OCI-LY1 (cell line): ENCODE results near the gene BICD2.

Experiments
- H2AFZ ChIP-seq: fragments of 200-600 bp; sonication (generic), shearing (Covaris generic); 2 replicates; pipeline ENCODE4 v1.6.0; 2014; ENCODE audit warnings: antibody characterized with exemption, mild to moderate bottlenecking, low read length
- H3F3A ChIP-seq: fragments of 200-600 bp; sonication (generic), shearing (Covaris generic); 2 replicates; pipeline ENCODE4 v1.6.0; 2014; ENCODE audit warnings: mild to moderate bottlenecking, antibody characterized with exemption, low read length, moderate library complexity; ENCODE audit not compliant: insufficient read depth
- H3K27ac ChIP-seq: fragments of 200-600 bp; sonication (generic); 2 replicates; pipeline ENCODE4 v1.5.1; 2014; ENCODE audit warnings: low read length, mixed run types, mild to moderate bottlenecking, low read depth; ENCODE audit not compliant: poor library complexity, severe bottlenecking
- H3K27me3 ChIP-seq: fragments of 200-600 bp; sonication (generic); 2 replicates; pipeline ENCODE4 v1.6.0; 2014; ENCODE audit warnings: antibody characterized with exemption, mild to moderate bottlenecking, low read length, moderate library complexity; ENCODE audit not compliant: insufficient read depth
- H3K36me3 ChIP-seq: fragments of 200-600 bp; sonication (generic); 2 replicates; pipeline ENCODE4 v1.6.1; 2014; ENCODE audit warnings: mild to moderate bottlenecking, antibody characterized with exemption, low read length, moderate library complexity, mixed read lengths; ENCODE audit not compliant: insufficient read depth
- H3K4me1 ChIP-seq: fragments of 200-600 bp; sonication (generic); 2 replicates; pipeline ENCODE4 v1.5.1; 2014; ENCODE audit warnings: mild to moderate bottlenecking, low read length, moderate library complexity; ENCODE audit not compliant: insufficient read depth, severe bottlenecking
- H3K4me2 ChIP-seq: fragments of 200-600 bp; sonication (generic), shearing (Covaris generic); 2 replicates; pipeline ENCODE4 v1.6.1; 2014; ENCODE audit warnings: low read length
- H3K4me3 ChIP-seq: fragments of 200-600 bp; sonication (generic); 2 replicates; pipeline ENCODE4 v1.5.1; 2014; ENCODE audit warnings: low read length, low read depth, mild to moderate bottlenecking, mixed read lengths; ENCODE audit not compliant: poor library complexity, severe bottlenecking
- H3K79me2 ChIP-seq: fragments of 200-600 bp; shearing (Covaris generic); 2 replicates; pipeline ENCODE4 v1.6.1; 2016; ENCODE audit warnings: mixed run types, low read length, mixed read lengths; ENCODE audit not compliant: insufficient read depth
- H3K9ac ChIP-seq: fragments of 200-600 bp; sonication (generic), shearing (Covaris generic); 2 replicates; pipeline ENCODE4 v1.6.1; 2014; ENCODE audit warnings: mild to moderate bottlenecking, low read length, mixed read lengths
- H3K9me2 ChIP-seq: fragments of 200-600 bp; sonication (generic), shearing (Covaris generic); 2 replicates; pipeline ENCODE4 v1.6.1; 2014; ENCODE audit warnings: low read depth, mild to moderate bottlenecking, low read length, mixed read lengths
- H3K9me3 ChIP-seq: fragments of 200-600 bp; shearing (Covaris generic); 2 replicates; pipeline ENCODE4 v1.6.1; 2014; ENCODE audit warnings: low read length, mixed read lengths
- H4K20me1 ChIP-seq: fragments of 200-600 bp; sonication (generic), shearing (Covaris generic); 2 replicates; pipeline ENCODE4 v1.6.0; 2016; ENCODE audit warnings: mild to moderate bottlenecking, low read length; ENCODE audit not compliant: insufficient read depth
- CTCF ChIP-seq: fragments of 200-600 bp; sonication (generic), shearing (Covaris generic); IDR thresholded peaks from 2 replicates; pipeline ENCODE4 v1.5.1; 2017; ENCODE audit warnings: mild to moderate bottlenecking, antibody characterized with exemption, low read length, moderate library complexity, mixed read lengths
- EZH2 ChIP-seq: fragments of 200-600 bp; sonication (generic), shearing (Covaris generic); IDR thresholded peaks from 2 replicates; pipeline ENCODE4 v1.8.0; 2017; ENCODE audit warnings: borderline replicate concordance, mixed run types, mild to moderate bottlenecking, antibody characterized with exemption, low read length, moderate library complexity, mixed read lengths

The BICD2 gene

GRCh38 chr9:92774274-92774673 lies 9.6 kb upstream of the BICD2 start:
- Histone ChIP-seq H3K36me3 (no peaks in the 10 kb centered on the region; the same call in 1 of the 2 replicates), H3K27ac (no peak overlapping the region), H3K9me2 (no peaks in the 10 kb centered on the region), H4K20me1 (no peaks in the 10 kb centered on the region), H3K4me1 (peaks cover 18% of the 10 kb centered on the region), H3K9ac (no peak overlapping the region), H3F3A (no peaks in the 10 kb centered on the region), H3K4me3 (no peak overlapping the region), H3K9me3 (peaks cover 8% of the 10 kb centered on the region), H3K79me2 (no peaks in the 10 kb centered on the region), H3K27me3 (no peaks in the 10 kb centered on the region), H2AFZ (no peak overlapping the region), H3K4me2 (no peak overlapping the region)
- TF ChIP-seq EZH2 = no peak

DNA sequence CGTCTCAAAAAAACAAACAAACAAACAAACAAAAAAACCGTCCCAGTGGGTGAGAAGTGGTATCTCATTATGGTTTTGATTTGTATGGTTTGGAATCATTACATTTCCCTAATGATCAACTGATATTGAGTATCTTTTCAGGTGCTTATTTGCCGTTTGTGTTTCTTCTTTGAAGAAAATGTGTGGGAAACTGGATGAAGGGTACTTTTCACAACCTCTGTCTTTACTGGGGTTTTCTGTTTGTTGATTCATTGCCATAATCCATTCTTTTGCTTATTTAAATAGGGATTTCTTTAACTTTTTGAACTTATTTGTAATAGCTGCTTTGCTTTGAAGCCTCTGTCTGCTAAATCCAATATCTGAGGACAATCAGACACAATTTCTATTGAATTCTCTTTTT lies 9.2 kb upstream of the BICD2 start:
- Histone ChIP-seq H3K4me3 (no peak overlapping the region), H3K79me2 (no peaks in the 10 kb centered on the region), H3K9ac (no peak overlapping the region), H3K9me3 (peaks cover 6% of the 10 kb centered on the region), H3K36me3 (no peaks in the 10 kb centered on the region; the same call in 1 of the 2 replicates), H3K4me2 (no peak overlapping the region), H3K27ac (no peak overlapping the region), H4K20me1 (no peaks in the 10 kb centered on the region), H2AFZ (no peak overlapping the region), H3F3A (no peaks in the 10 kb centered on the region), H3K4me1 (peaks cover 18% of the 10 kb centered on the region), H3K9me2 (no peaks in the 10 kb centered on the region), H3K27me3 (no peaks in the 10 kb centered on the region)
- TF ChIP-seq CTCF (no peak), EZH2 (no peak)

- H3K27me3 ChIP-seq = no peaks in the 10 kb centered on the region
- TF ChIP-seq CTCF (no peak), EZH2 (no peak)
- no peaks in the 10 kb centered on the region for H3K36me3 ChIP-seq
- no peak overlapping the region for H3K4me2 ChIP-seq
- peaks cover 18% of the 10 kb centered on the region for H3K4me1 ChIP-seq
- H3K9me3 ChIP-seq = no peaks in the 10 kb centered on the region
- H2AFZ ChIP-seq = no peak overlapping the region
- no peak overlapping the region for H3K9ac ChIP-seq
- no peaks in the 10 kb centered on the region for H4K20me1 ChIP-seq
- H3K79me2 ChIP-seq = no peaks in the 10 kb centered on the region
- H3F3A ChIP-seq = no peaks in the 10 kb centered on the region
- H3K27ac ChIP-seq = no peak overlapping the region
- H3K4me3 ChIP-seq = no peak overlapping the region
- H3K9me2 ChIP-seq = no peaks in the 10 kb centered on the region
These were observed 6.7 kb upstream of the BICD2 start for GRCh38 chr9:92771309-92771708.

DNA sequence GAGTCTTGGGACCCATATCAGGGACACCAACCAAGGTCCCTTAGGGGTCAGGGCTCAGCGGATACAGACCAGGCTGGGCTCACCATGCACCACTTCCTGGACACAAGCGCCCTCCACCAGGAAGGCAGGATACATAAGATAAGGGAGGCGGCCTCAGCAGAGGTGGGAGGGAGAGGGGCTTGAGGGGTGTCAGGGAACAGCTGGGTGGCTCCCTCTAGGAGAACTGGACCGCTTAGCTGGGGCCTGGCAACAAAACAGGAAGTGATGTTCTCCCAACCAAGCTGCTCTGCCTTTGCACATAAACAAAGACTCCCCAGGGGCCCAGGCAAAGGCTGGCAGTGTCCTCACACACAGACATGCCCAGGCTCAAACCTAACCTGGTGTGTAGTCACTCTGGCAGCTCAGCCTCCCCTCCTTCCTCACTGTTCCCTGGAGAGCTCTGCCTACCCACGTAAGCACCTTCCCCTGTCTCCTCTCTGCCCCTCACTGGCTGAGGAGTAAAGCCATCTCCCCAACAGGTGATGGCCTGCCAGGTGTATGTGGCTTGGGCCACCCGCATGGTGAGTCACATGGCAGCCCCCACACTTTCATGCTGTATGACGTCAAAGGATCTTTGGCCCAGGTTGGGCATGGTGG lies 5.8 kb upstream of the BICD2 start:
- Histone ChIP-seq H4K20me1 (no peaks in the 10 kb centered on the region), H3K4me3 (no peak overlapping the region), H3K27ac (peak overlapping the region; percentile 44), H3K9me3 (no peaks in the 10 kb centered on the region), H3K9ac (no peak overlapping the region), H3K4me1 (peaks cover 26% of the 10 kb centered on the region), H3F3A (no peaks in the 10 kb centered on the region), H3K4me2 (peak overlapping the region; percentile 2; the same call in 1 of the 2 replicates), H3K9me2 (no peaks in the 10 kb centered on the region), H3K27me3 (no peaks in the 10 kb centered on the region), H3K79me2 (no peaks in the 10 kb centered on the region), H2AFZ (peak overlapping the region; percentile 14), H3K36me3 (no peaks in the 10 kb centered on the region)
- no peak for TF ChIP-seq EZH2
- TF ChIP-seq CTCF = no peak
